ENCODE data around the gene RPN1. TPM values are rescaled to one million over a fixed set of nuclear protein-coding genes. Genes with fewer than 3 reads are reported as not detected.
"Not testable (repeated sequence)": the region's sequence is repeated elsewhere in the genome, so short reads cannot be mapped to it uniquely, and the experiment has no call there.

Gene RPN1
- total RNA-seq, 4 donors from 2014 or later, result 87.5 to 185 (median 152) TPM

DNA sequence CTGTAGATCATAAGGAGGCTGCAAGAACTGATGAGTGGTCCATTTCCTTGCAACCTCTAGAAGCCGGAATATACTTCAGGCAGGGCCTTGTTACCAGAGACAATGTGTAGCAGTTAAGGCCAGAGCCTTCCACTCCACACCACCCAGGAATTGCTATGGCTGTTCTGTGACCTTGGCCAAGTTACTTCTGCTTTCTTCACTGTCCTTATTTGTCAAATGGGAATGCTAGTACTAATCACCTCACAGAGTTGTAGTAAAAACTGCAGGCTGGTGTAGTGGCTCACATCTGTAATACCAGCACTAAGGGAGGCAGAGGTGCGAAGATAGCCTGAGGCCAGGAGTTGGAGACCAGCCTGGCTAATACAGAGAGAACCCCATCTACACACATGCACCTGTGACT lies 28.7 kb upstream of the RPN1 start:
- Histone ChIP-seq H3K4me3 (no peak overlapping the region), H3K27me3 (no peaks in the 10 kb centered on the region), H3K4me1 (peaks cover 0 to 3% (median 1%) of the 10 kb centered on the region in 4 donors), H3K36me3 (no peaks in the 10 kb centered on the region), H3K27ac (no peak overlapping the region), H3K9me3 (no peaks in the 10 kb centered on the region)
- TF ChIP-seq CTCF (IDR thresholded peaks at IDR 0.05) (no peak), POLR2A (IDR thresholded peaks at IDR 0.05) (no peak)
- no peak for DNase-seq

- H3K27me3 ChIP-seq, H3K4me3 ChIP-seq, H3K9me3 ChIP-seq, DNase-seq, H3K36me3 ChIP-seq, H3K4me1 ChIP-seq, H3K27ac ChIP-seq: not testable (repeated sequence)
Observed at GRCh38 chr3:128675802-128676201, 25.2 kb upstream of the RPN1 start.

GRCh38 chr3:128674161-128674784 lies 23.7 kb upstream of the RPN1 start:
- no peak for DNase-seq
- Histone ChIP-seq H3K36me3 (no peaks in the 10 kb centered on the region), H3K4me3 (no peak overlapping the region), H3K27ac (no peak overlapping the region), H3K4me1 (peaks cover 0 to 3% (median 1%) of the 10 kb centered on the region in 4 donors), H3K9me3 (no peaks in the 10 kb centered on the region), H3K27me3 (no peaks in the 10 kb centered on the region)
- TF ChIP-seq CTCF (IDR thresholded peaks at IDR 0.05) (no peak), POLR2A (IDR thresholded peaks at IDR 0.05) (no peak)

- no peak overlapping the region for H3K27ac ChIP-seq
- TF ChIP-seq POLR2A (IDR thresholded peaks at IDR 0.05) (no peak), CTCF (IDR thresholded peaks at IDR 0.05) (no peak)
Observed at GRCh38 chr3:128667641-128668040, 17.0 kb upstream of the RPN1 start.

GRCh38 chr3:128665362-128666021 lies 14.9 kb upstream of the RPN1 start:
- Histone ChIP-seq H3K27me3 (no peaks in the 10 kb centered on the region), H3K36me3 (no peaks in the 10 kb centered on the region), H3K27ac (no peak overlapping the region), H3K4me3 (no peak overlapping the region), H3K9me3 (no peaks in the 10 kb centered on the region), H3K4me1 (no peaks in the 10 kb centered on the region)
- no peak for TF ChIP-seq CTCF (IDR thresholded peaks at IDR 0.05)
- TF ChIP-seq POLR2A (IDR thresholded peaks at IDR 0.05), result no peak
- DNase-seq, result no peak

More at GRCh38 chr3:128667641-128668040, 17.0 kb upstream of the RPN1 start:
- H3K36me3 ChIP-seq, result no peaks in the 10 kb centered on the region
- no peaks in the 10 kb centered on the region for H3K4me1 ChIP-seq
- H3K27me3 ChIP-seq, result no peaks in the 10 kb centered on the region
- H3K9me3 ChIP-seq, result no peaks in the 10 kb centered on the region
- H3K4me3 ChIP-seq, result no peak overlapping the region
- DNase-seq, result no peak

DNA sequence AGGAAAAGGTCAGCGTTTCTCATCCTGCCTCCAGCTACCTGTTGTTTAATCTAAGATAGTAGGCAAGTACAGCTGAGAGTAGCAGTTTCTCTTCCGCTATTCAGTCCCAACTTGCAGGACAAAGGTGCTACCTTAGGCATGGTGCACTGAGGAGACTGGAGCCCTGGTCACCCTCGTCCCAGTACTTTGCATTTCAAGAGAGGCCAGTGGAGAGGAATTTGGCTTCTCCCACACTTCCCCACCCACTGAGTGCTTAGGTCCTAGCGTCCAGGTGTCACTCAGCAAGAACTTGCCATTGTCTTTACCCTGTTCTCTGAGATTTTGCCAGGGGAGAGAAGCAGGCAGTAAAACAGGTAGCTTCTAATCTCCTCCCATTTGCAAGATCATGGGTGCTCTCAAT lies 12.5 kb upstream of the RPN1 start:
- no peak overlapping the region for H3K4me3 ChIP-seq
- no peaks in the 10 kb centered on the region for H3K9me3 ChIP-seq
- no peaks in the 10 kb centered on the region for H3K27me3 ChIP-seq
- no peak overlapping the region for H3K27ac ChIP-seq
- no peak for TF ChIP-seq CTCF (IDR thresholded peaks at IDR 0.05)
- no peak for TF ChIP-seq POLR2A (IDR thresholded peaks at IDR 0.05)
- H3K4me1 ChIP-seq, result no peaks in the 10 kb centered on the region
- no peaks in the 10 kb centered on the region for H3K36me3 ChIP-seq
- no peak for DNase-seq
